ENCODE data around the gene PGP.

The PGP gene

DNA sequence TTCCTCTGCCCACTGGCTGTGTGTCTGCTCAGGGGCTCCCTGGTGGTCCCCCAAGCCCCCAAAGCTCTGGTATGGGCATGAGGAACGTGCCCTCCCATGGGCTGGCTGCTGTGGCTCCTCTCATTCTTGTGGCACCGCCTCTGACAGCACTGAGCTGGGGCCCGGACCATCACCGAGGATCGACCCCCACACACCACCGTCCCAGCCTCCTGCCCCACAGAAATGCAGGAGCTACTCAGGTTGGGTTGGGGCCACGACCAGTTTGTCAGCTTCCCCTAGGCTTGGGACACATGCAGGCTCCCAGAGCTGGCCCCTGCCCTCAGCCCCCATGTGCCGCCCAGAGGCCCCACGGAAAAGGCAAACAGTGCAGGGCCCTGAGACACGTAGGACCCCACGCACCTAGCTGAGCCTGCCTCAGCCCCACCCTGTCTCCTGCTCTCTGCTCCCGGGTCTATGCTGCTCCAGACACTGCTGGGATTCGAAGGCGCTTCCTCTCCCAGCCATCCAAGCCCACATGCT, 15.0 kb downstream of the PGP start:
- no peak for DNase-seq (ENCODE audit: low spot score)

GRCh38 chr16:2199095-2199494, 15.5 kb downstream of the PGP start:
- no peak for DNase-seq (ENCODE audit: low spot score)

GRCh38 chr16:2198283-2198682, 16.4 kb downstream of the PGP start:
- no peak for DNase-seq (ENCODE audit: low spot score)

GRCh38 chr16:2197765-2198164, 16.9 kb downstream of the PGP start:
- no peak for DNase-seq (ENCODE audit: low spot score)

GRCh38 chr16:2196981-2197511, 17.6 kb downstream of the PGP start:
- no peak for DNase-seq (ENCODE audit: low spot score)

GRCh38 chr16:2196162-2196980, 18.3 kb downstream of the PGP start, which contains the start of gene CASKIN1:
Gene CASKIN1, minus strand, starts transcription at chr16:2196605. Its CDS starts 173 bp downstream, at chr16:2196432.
- no peak for DNase-seq (ENCODE audit: low spot score)

DNA sequence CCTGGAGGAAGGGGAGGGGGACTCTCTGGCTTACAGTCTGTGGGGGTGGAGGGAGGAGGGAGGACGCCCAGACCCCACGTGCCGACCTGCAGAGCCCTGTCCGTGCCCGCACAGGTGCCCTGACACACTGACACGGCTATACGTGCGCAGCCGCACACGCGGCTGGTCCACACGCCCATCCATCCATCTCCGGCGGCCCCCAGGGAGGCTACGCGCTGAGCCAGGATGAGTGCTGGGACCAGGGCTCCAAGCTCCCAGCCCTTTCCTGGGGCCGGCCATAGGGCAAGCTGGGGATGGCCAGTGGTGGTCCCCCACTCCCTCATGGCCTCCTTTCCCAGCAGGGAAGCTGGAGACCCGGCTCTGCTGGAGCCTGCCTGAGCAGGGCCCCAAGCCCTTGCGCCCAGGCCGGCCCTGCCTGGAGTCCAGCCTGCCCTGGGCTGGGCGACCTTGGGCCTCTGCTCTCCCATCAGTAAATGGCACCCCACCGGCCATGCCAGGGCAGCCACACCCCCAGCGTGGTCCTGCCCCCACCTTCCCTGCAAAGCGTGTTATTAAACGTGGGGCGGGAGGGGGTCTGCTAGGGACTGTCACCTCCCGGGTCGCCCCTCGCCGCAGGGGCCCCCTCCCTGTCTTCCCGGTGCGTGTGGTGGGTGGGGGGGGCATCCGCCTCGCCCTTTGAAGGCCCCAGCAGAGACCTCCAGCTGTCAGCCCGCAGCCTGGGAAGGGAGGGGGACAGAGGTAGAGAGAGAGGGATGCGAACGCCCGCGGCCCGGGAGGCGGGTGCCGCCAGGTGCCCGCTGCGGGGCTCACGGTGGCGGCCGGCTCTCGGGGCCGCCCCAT, 19.1 kb downstream of the PGP start:
- DNase-seq (ENCODE audit: low spot score): no peak

DNA sequence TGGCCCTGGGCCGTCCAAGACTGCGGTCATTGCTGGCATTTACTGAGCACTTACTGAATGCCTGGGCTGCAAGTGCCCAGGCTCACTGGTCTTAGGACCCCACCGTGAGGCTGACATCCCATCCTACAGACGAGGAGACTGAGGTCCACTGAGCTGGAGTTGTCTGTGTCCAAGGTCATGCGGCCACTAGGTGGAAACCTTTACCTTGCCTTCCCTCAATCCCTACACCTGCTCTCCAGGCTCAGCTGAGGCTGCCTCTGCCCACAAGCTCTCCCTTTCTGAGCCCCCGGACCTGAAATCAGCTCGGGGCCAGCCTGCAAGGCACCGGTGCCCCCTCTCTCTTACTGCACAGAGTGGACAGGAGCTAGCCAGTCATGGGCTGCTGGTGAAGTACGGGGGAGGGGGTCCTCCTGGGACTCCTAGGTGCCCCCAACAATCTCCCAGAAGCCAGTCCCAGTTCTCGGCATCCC, 19.8 kb downstream of the PGP start:
- peak; percentile 59 for DNase-seq (ENCODE audit: low spot score)

GRCh38 chr16:2194166-2194834, 20.3 kb downstream of the PGP start:
- DNase-seq (ENCODE audit: low spot score): no peak

DNA sequence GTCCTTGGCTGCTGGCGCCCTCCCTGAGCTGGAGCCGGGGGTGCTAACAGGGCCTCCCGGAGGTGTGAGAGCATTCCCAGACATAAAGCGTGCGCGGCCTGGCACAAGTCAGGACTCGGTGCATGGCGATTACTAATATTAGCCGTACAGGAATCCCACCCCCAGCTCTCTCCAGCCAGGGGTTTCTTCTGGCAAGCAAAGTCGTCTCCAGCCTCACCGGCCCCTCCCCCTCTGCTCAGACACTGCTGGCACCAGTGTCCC, 23.3 kb downstream of the PGP start:
- no peak for DNase-seq (ENCODE audit: low spot score)

DNA sequence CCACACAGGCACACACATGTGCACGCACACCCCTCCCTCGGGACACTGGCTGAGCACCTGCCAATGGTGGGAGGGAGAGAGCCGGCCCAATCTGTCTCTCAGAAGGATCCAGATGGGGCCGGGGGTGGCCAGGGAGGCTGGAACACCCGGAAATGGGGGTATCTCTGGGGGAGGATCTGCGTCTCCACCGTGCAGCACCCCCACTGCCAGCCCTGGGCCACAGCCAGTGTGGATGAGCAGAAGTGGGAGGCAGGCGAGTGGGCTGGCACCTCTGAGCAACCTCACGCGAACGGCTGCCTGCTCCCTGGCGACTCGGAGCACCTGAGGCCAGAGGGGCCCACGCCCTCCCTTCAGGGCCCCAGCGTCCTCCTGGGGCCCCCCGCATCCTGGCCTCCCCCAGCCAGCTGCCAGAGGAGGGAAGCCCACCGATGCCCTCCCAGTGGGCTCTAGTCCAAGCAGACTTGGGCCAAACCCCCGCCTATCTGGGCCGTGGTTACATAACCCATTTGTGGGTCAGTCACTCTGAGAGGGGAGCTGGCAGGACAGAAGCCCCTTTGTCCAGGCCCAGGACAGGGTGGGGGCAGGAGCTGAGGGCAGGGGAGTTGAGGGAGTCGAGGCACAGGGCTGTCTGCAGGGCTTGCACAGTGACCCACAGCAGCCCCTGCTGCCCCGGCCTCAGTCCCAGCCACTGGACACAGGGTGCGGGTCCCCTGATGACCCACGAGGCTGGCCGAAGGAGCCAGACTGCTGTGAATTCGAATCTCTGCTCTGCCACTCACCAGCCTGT, 23.8 kb downstream of the PGP start:
- no peak for DNase-seq (ENCODE audit: low spot score)

- no peak for DNase-seq (ENCODE audit: low spot score)
These were observed 24.5 kb downstream of the PGP start for GRCh38 chr16:2190002-2190658.

GRCh38 chr16:2189252-2189893, 25.3 kb downstream of the PGP start:
- DNase-seq (ENCODE audit: low spot score): no peak

GRCh38 chr16:2188395-2188794, 26.2 kb downstream of the PGP start:
- DNase-seq (ENCODE audit: low spot score): no peak

DNA sequence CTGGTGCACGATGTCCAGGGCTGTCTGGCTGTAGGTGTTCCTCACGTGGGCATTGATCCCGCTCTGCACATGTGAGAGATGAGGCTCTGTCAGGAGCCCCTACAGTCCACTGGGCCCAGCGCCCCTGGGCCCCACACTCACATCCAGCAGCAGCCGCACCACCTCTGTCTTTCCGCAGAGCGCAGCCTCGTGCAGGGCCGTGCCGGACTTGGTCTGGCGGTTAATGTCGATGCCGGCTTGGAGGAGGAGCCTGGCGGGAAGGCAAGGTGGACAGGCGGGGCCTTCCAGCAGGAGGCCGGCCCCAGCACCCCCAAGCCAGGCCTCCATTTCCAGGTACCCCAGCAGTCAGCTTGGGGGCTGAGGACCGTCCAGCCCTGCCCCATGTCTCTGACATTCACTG, 27.4 kb downstream of the PGP start:
- no peak for DNase-seq (ENCODE audit: low spot score)

DNA sequence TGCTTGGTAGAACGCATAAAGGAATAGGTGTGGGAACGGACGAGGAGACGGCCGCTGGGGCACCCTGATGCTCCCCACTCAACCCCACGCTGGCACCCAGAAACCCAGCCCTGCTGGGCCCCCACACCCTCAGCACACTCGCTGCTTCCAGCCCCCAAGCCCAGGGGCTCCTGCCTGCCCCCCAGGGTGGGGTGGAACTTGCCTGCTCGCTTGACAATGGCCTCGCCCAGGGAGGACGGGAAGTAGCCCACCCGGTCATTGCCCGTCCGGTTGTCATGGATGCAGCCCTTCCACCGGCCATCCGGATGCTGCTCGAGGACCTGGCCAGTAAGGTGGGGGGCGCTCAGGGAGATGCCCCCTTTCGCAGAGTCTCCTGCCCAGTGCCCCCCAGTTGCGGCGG, 28.1 kb downstream of the PGP start:
- DNase-seq (ENCODE audit: low spot score): no peak

DNA sequence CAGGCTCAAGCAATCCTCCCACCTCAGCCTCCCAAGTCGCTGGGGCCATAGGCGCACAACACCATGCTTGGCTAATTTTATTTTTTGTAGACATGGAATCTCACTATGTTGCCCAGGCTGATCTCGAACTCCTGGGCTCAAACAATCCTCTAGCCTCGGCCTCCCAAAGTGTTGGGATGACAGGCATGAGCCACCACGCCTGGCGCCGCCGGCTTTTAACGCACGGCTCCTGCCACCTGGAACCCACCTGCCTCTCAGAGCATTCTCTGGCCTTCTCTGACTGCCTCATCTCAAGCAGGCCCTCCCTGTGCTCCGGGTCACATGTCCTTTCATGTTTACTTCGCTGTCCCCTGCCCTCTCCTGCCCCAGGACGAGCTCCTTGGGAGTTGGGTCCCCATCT, 28.6 kb downstream of the PGP start:
- no peak for DNase-seq (ENCODE audit: low spot score)

GRCh38 chr16:2184962-2185361, 29.7 kb downstream of the PGP start:
- DNase-seq (ENCODE audit: low spot score): no peak

- no peak for DNase-seq (ENCODE audit: low spot score)
These were observed 30.3 kb downstream of the PGP start for GRCh38 chr16:2184346-2184745.

DNA sequence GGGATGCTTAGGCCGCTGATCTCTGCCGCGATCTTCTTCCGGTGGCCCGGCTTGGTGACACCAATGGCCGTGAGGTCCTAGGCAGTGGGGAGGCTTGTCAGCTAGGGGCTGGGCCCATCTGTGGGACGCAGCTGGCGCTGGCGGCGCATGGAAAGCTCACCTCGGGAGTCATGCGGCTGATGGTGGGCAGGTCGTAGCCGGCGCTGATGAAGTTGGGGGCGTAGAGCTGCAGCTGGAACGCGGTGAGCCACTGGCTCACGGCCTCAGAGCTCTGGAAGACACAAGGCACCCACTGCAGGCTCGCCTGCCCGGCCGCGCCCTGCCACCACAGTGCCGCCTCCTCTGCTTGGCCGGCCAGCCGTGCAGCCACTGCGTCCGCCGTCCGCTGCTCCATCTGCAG, 31.0 kb downstream of the PGP start:
- DNase-seq (ENCODE audit: low spot score): no peak

All from CD4-positive, alpha-beta T cell treated with Interleukin-15 for 4 hours (primary cell).